H9 (cell line): ENCODE measurements around the gene TET3. TPM values are rescaled to one million over a fixed set of nuclear protein-coding genes. Genes with fewer than 3 reads are reported as not detected.

Experiments
- DNase-seq: peaks from one replicate; pipeline ENCODE4 v3.0.0-alpha.2; 2017
- H2AFZ ChIP-seq: one replicate; pipeline ENCODE4 v1.6.1; 2013; ENCODE audit warnings: mild to moderate bottlenecking, low read length, control low read depth, moderate library complexity
- H2AK5ac ChIP-seq: 2 replicates; pipeline ENCODE4 v1.6.1; 2013; ENCODE audit warnings: low read length, control low read depth, mixed read lengths; ENCODE audit not compliant: insufficient read length
- H2BK120ac ChIP-seq: one replicate; pipeline ENCODE4 v1.6.1; 2013; ENCODE audit warnings: low read depth, mild to moderate bottlenecking, low read length, control low read depth, inconsistent platforms; ENCODE audit not compliant: poor library complexity, severe bottlenecking
- H2BK12ac ChIP-seq: 2 replicates; pipeline ENCODE4 v1.6.1; 2013; ENCODE audit warnings: low read length, control low read depth, mixed read lengths, low read depth; ENCODE audit not compliant: insufficient read length
- H2BK15ac ChIP-seq: 2 replicates; pipeline ENCODE4 v1.6.1; 2013; ENCODE audit warnings: low read depth, low read length, control low read depth
- H2BK20ac ChIP-seq: one replicate; pipeline ENCODE4 v1.6.1; 2013; ENCODE audit warnings: low read depth, mild to moderate bottlenecking, low read length, control low read depth, inconsistent platforms; ENCODE audit not compliant: poor library complexity, severe bottlenecking
- H2BK5ac ChIP-seq: 2 replicates; pipeline ENCODE4 v1.6.1; 2013; ENCODE audit warnings: low read length, control low read depth, mixed read lengths; ENCODE audit not compliant: insufficient read length
- H3K14ac ChIP-seq: 2 replicates; pipeline ENCODE4 v1.6.1; 2013; ENCODE audit warnings: low read length, control low read depth; ENCODE audit not compliant: insufficient read depth
- H3K18ac ChIP-seq: 2 replicates; pipeline ENCODE4 v1.6.1; 2013; ENCODE audit warnings: low read depth, mild to moderate bottlenecking, mixed read lengths, low read length, control low read depth; ENCODE audit not compliant: insufficient read length
- H3K23ac ChIP-seq: 2 replicates; pipeline ENCODE4 v1.6.1; 2013; ENCODE audit warnings: low read length, control low read depth, mixed read lengths, low read depth; ENCODE audit not compliant: insufficient read length
- H3K23me2 ChIP-seq: 2 replicates; pipeline ENCODE4 v1.6.1; 2013; ENCODE audit warnings: low read depth, mild to moderate bottlenecking, mixed read lengths, low read length, control low read depth; ENCODE audit not compliant: insufficient read length, poor library complexity, severe bottlenecking
- H3K27ac ChIP-seq: 2 replicates; pipeline ENCODE4 v1.5.1; 2013; ENCODE audit warnings: low read length, control low read depth, mixed read lengths, low read depth; ENCODE audit not compliant: insufficient read length
- H3K27me3 ChIP-seq: 2 replicates; pipeline ENCODE4 v1.6.1; 2013; ENCODE audit warnings: low read length, control low read depth, inconsistent platforms; ENCODE audit not compliant: insufficient read depth
- H3K4ac ChIP-seq: 2 replicates; pipeline ENCODE4 v1.6.1; 2013; ENCODE audit warnings: low read depth, mild to moderate bottlenecking, control low read depth, inconsistent platforms, low read length, moderate library complexity
- H3K4me1 ChIP-seq: 2 replicates; pipeline ENCODE4 v1.6.1; 2013; ENCODE audit warnings: low read length, control low read depth, inconsistent platforms; ENCODE audit not compliant: insufficient read depth
- H3K4me2 ChIP-seq: 2 replicates; pipeline ENCODE4 v1.6.1; 2013; ENCODE audit warnings: low read length, control low read depth, mixed read lengths; ENCODE audit not compliant: insufficient read length, insufficient read depth
- H3K56ac ChIP-seq: 2 replicates; pipeline ENCODE4 v1.6.1; 2013; ENCODE audit warnings: low read depth, mild to moderate bottlenecking, mixed read lengths, low read length, control low read depth; ENCODE audit not compliant: insufficient read length
- H3K79me1 ChIP-seq: 2 replicates; pipeline ENCODE4 v1.6.1; 2013; ENCODE audit warnings: low read depth, mild to moderate bottlenecking, moderate library complexity, low read length, control low read depth, inconsistent platforms; ENCODE audit not compliant: insufficient read depth, poor library complexity, severe bottlenecking
- H3K79me2 ChIP-seq: 2 replicates; pipeline ENCODE4 v1.6.1; 2013; ENCODE audit warnings: low read length, control low read depth, inconsistent platforms; ENCODE audit not compliant: insufficient read depth
- H3K9ac ChIP-seq: 2 replicates; pipeline ENCODE4 v1.6.1; 2013; ENCODE audit warnings: low read length, control low read depth, mixed read lengths; ENCODE audit not compliant: insufficient read length; ENCODE audit errors: extremely low read depth
- H3K9me3 ChIP-seq: one replicate; pipeline ENCODE4 v1.6.1; 2013; ENCODE audit warnings: low read depth, low read length, inconsistent platforms; ENCODE audit not compliant: control insufficient read depth
- H3T11ph ChIP-seq: one replicate; pipeline ENCODE4 v1.6.1; 2013; ENCODE audit warnings: mild to moderate bottlenecking, low read length, control low read depth, inconsistent platforms
- H4K20me1 ChIP-seq: one replicate; pipeline ENCODE4 v1.6.1; 2013; ENCODE audit not compliant: control insufficient read depth, insufficient read length, insufficient read depth
- H4K5ac ChIP-seq: 2 replicates; pipeline ENCODE4 v1.6.1; 2013; ENCODE audit warnings: low read depth, mild to moderate bottlenecking, mixed read lengths, low read length, control low read depth; ENCODE audit not compliant: insufficient read length
- H4K8ac ChIP-seq: replicated peaks from 2 replicates; pipeline ENCODE4 v1.6.1; 2013; ENCODE audit warnings: low read length, control low read depth, mixed read lengths, low read depth; ENCODE audit not compliant: insufficient read length
- H4K91ac ChIP-seq: 2 replicates; pipeline ENCODE4 v1.6.1; 2013; ENCODE audit warnings: low read depth, mild to moderate bottlenecking, moderate library complexity, mixed read lengths, low read length, control low read depth; ENCODE audit not compliant: insufficient read length
- H3K27ac Mint-ChIP-seq, 3 experiments: 2 replicates in 2 of 3; 3 replicates in 1 of 3; pipeline ENCODE4 v1.8.0; 2020 to 2021; ENCODE audit warnings: mixed read lengths in 3 of 3, mild to moderate bottlenecking in 1 of 3, moderate library complexity in 1 of 3
- H3K27me3 Mint-ChIP-seq: 2 replicates; pipeline ENCODE4 v1.8.0; 2021; ENCODE audit warnings: low read depth, mild to moderate bottlenecking, moderate library complexity, mixed read lengths
- H3K36me3 Mint-ChIP-seq, 3 experiments: 2 replicates in 2 of 3; 3 replicates in 1 of 3; pipeline ENCODE4 v1.8.0; 2020 to 2021; ENCODE audit warnings: low read depth in 3 of 3, mixed read lengths in 3 of 3; ENCODE audit not compliant: insufficient read depth in 1 of 3
- H3K4me1 Mint-ChIP-seq, 2 experiments: 2 replicates each; pipeline ENCODE4 v1.8.0; 2020; ENCODE audit warnings: mixed read lengths in 2 of 2
- H3K4me3 Mint-ChIP-seq, 2 experiments: 2 replicates in 1 of 2; 3 replicates in 1 of 2; pipeline ENCODE4 v1.8.0; 2020 to 2021; ENCODE audit warnings: mild to moderate bottlenecking in 2 of 2, mixed read lengths in 2 of 2, moderate library complexity in 1 of 2
- H3K9me3 Mint-ChIP-seq, 2 experiments: 2 replicates in 1 of 2; 3 replicates in 1 of 2; pipeline ENCODE4 v1.8.0; 2020; ENCODE audit warnings: mild to moderate bottlenecking in 2 of 2, mixed read lengths in 2 of 2, moderate library complexity in 1 of 2
- WGBS: extraction: QIAGEN DNeasy Blood & Tissue Kit; methylation state at CpG from one replicate; pipeline ENCODE4 v1.1.7; 2013; ENCODE audit warnings: missing lambda C conversion rate, low lambda C conversion rate, mixed read lengths; ENCODE audit not compliant: insufficient read length; ENCODE audit errors: extremely low coverage; 5-methylcytosine and 5-hydroxymethylcytosine counted together
- total RNA-seq: library from RNA; stranded (reverse); gene quantifications from 2 replicates; pipeline ENCODE4 v1.2.1, GENCODE V29; 2021
- TF ChIP-seq, protein P1 (sequence below): fragments of 200-600 bp; sonication (generic); conservative IDR thresholded peaks from 3 replicates; pipeline ENCODE4 v1.8.0; 2021; ENCODE audit warnings: antibody characterized with exemption, mild to moderate bottlenecking

The TET3 gene
- total RNA-seq, 1 experiment from 2014 or later, result 24.7 TPM

DNA sequence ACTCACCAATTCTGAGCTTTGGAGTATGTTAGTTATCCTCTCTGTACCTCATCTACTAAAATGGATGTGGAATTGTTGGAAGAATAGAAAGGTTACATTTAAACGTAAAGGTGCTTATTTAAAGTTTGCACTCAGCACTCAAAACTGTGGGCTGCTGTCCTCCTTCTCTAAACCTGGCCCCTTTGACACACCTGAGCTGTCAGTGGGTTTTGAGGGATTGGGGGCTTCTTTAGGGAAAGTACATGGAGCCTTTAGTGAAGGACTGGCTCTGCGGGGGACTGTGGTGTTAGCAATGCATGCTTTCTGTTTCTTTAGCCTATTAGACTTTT is 47.2 kb downstream of the TET3 start:
- peak overlapping the region in 1 of 2 experiments; percentile 72; a peak in 2 of 5 replicates for H3K4me3 Mint-ChIP-seq

More for the DNA sequence above, 47.2 kb downstream of the TET3 start:
- no peak for DNase-seq
- Histone ChIP-seq H4K20me1 (peaks cover 3% of the 10 kb centered on the region), H3K23ac (no peak overlapping the region), H3K4me1 (peaks cover 11% of the 10 kb centered on the region; the same call in 1 of the 2 replicates), H4K5ac (no peak overlapping the region), H3K79me2 (peaks cover 2% of the 10 kb centered on the region; the same call in 1 of the 2 replicates), H3K9me3 (no peaks in the 10 kb centered on the region), H3K23me2 (no peaks in the 10 kb centered on the region), H3K27ac (no peak overlapping the region), H3T11ph (no peak overlapping the region), H4K8ac (no peak overlapping the region), H3K56ac (no peak overlapping the region), H3K27me3 (no peaks in the 10 kb centered on the region), H2BK5ac (no peak overlapping the region), H2BK120ac (no peak overlapping the region), H3K18ac (no peak overlapping the region), H3K4me2 (no peak overlapping the region), H2BK15ac (no peak overlapping the region), H2AK5ac (no peak overlapping the region), H4K91ac (no peak overlapping the region), H2AFZ (no peak overlapping the region), H2BK20ac (no peak overlapping the region), H3K14ac (no peak overlapping the region), H2BK12ac (no peak overlapping the region), H3K9ac (no peak overlapping the region), H3K79me1 (no peaks in the 10 kb centered on the region), H3K4ac (no peak overlapping the region)
- TF ChIP-seq, protein P1, sequence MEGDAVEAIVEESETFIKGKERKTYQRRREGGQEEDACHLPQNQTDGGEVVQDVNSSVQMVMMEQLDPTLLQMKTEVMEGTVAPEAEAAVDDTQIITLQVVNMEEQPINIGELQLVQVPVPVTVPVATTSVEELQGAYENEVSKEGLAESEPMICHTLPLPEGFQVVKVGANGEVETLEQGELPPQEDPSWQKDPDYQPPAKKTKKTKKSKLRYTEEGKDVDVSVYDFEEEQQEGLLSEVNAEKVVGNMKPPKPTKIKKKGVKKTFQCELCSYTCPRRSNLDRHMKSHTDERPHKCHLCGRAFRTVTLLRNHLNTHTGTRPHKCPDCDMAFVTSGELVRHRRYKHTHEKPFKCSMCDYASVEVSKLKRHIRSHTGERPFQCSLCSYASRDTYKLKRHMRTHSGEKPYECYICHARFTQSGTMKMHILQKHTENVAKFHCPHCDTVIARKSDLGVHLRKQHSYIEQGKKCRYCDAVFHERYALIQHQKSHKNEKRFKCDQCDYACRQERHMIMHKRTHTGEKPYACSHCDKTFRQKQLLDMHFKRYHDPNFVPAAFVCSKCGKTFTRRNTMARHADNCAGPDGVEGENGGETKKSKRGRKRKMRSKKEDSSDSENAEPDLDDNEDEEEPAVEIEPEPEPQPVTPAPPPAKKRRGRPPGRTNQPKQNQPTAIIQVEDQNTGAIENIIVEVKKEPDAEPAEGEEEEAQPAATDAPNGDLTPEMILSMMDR, result no peak
- Mint-ChIP-seq H3K9me3 (peaks cover 8 to 11% of the 10 kb centered on the region in 2 experiments), H3K36me3 (peaks cover 4 to 18% (median 11%) of the 10 kb centered on the region in 3 experiments), H3K27ac (peak overlapping the region; percentile 63 to 92 (median 75)), H3K27me3 (no peaks in the 10 kb centered on the region), H3K4me1 (peaks cover 40 to 47% of the 10 kb centered on the region in 2 experiments)
- WGBS, result no CpG with 5 or more reads among the region's 2 CpGs
